Effector CD4-positive, alpha-beta T cell (primary cell): Measurements from ENCODE around the gene CCT2.

Experiments used
- DNase-seq: peaks from one replicate; pipeline ENCODE4 v3.0.0-alpha.2; 2020

The CCT2 gene

GRCh38 chr12:69645031-69645430 lies 59.8 kb downstream of the CCT2 start:
- DNase-seq, result no peak

GRCh38 chr12:69647178-69647577 lies 61.9 kb downstream of the CCT2 start:
- DNase-seq, result no peak

GRCh38 chr12:69648476-69648875 lies 63.2 kb downstream of the CCT2 start:
- DNase-seq, result no peak

- DNase-seq, result no peak
Observed at GRCh38 chr12:69649529-69649928, 64.3 kb downstream of the CCT2 start.
